ENCODE data around the gene CALU.

DNA sequence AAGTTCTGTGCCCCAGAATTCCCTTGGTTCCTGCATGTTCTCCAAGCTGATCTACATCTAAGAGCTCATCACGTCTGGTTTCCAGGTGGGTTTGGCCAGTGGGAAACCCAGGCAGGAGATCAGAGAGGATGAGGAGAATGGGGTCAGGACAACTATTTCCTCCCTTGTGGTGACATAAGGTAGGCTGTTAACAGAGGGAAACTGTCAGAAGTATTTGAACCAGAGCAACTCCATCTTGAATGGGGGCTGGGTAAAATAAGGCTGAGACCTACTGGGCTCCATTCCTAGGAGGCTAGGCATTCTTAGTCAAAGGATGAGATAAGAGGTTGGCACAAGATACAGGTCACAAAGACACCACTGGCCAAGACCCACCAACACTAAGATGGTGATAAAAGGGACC, 47.9 kb upstream of the CALU start:
- TF ChIP-seq CREB1 (CRISPR knock-in tag; IDR thresholded peaks at IDR 0.05; ENCODE audit: low read depth) (no peak), STAT1 (IDR thresholded peaks at IDR 0.05; ENCODE audit: unreplicated experiment) (no peak)
- TF ChIP-seq, protein P1, sequence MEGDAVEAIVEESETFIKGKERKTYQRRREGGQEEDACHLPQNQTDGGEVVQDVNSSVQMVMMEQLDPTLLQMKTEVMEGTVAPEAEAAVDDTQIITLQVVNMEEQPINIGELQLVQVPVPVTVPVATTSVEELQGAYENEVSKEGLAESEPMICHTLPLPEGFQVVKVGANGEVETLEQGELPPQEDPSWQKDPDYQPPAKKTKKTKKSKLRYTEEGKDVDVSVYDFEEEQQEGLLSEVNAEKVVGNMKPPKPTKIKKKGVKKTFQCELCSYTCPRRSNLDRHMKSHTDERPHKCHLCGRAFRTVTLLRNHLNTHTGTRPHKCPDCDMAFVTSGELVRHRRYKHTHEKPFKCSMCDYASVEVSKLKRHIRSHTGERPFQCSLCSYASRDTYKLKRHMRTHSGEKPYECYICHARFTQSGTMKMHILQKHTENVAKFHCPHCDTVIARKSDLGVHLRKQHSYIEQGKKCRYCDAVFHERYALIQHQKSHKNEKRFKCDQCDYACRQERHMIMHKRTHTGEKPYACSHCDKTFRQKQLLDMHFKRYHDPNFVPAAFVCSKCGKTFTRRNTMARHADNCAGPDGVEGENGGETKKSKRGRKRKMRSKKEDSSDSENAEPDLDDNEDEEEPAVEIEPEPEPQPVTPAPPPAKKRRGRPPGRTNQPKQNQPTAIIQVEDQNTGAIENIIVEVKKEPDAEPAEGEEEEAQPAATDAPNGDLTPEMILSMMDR (conservative IDR thresholded peaks at IDR 0.05; ENCODE audit: low read depth in 2 of 2), result no peak

Measured in GM23338 (cell line).